K562 (cell line): Measurements from ENCODE around the gene CTPS1. TPM values are rescaled to one million over a fixed set of nuclear protein-coding genes. Genes with fewer than 3 reads are reported as not detected.

Experiments
- EP300 ChIP-seq: IDR thresholded peaks from 2 replicates; pipeline ENCODE4 v1.6.1; 2012; ENCODE audit warnings: low read length, improper control_type of control experiment
- LCOR ChIP-seq: sonication (generic); formaldehyde crosslinking; IDR thresholded peaks from 2 replicates; pipeline ENCODE4 v1.8.0; 2022; ENCODE audit warnings: mild to moderate bottlenecking, missing genetic modification reagents
- NR0B1 ChIP-seq: fragments of 450-650 bp; IDR thresholded peaks from one replicate; pipeline ENCODE4 v1.6.1; 2018; ENCODE audit warnings: mild to moderate bottlenecking, moderate library complexity; ENCODE audit not compliant: partially characterized antibody
- NR1H2 ChIP-seq: sonication (generic); formaldehyde crosslinking; IDR thresholded peaks from 2 replicates; pipeline ENCODE4 v1.4.0; 2020; ENCODE audit warnings: mild to moderate bottlenecking, missing genetic modification reagents
- POU5F1 ChIP-seq: fragments of 150-350 bp; IDR thresholded peaks from 2 replicates; pipeline ENCODE4 v1.6.1; 2014; ENCODE audit warnings: borderline replicate concordance, low read length, low read depth, mild to moderate bottlenecking; ENCODE audit not compliant: partially characterized antibody
- PPARD ChIP-seq: fragments of 250-450 bp; sonication (Bioruptor Pico); IDR thresholded peaks from 2 replicates; pipeline ENCODE4 v1.8.0; 2022; ENCODE audit warnings: inconsistent platforms, mild to moderate bottlenecking, moderate library complexity
- PREB ChIP-seq: sonication (generic); formaldehyde crosslinking; IDR thresholded peaks from 2 replicates; pipeline ENCODE4 v1.8.1; 2023; ENCODE audit warnings: mild to moderate bottlenecking, missing genetic modification reagents
- RBM25 ChIP-seq: fragments of 200-400 bp; formaldehyde crosslinking; IDR thresholded peaks from 2 replicates; pipeline ENCODE4 v1.6.1; 2018; ENCODE audit warnings: low read length, low read depth, moderate library complexity; ENCODE audit not compliant: severe bottlenecking
- RREB1 ChIP-seq: fragments of 250-450 bp; sonication (Bioruptor Pico); IDR thresholded peaks from 2 replicates; pipeline ENCODE4 v1.4.0; 2020
- SETDB1 ChIP-seq: IDR thresholded peaks from one replicate; pipeline ENCODE4 v1.6.1; 2012; ENCODE audit warnings: low read length, control low read depth, inconsistent platforms
- TEAD2 ChIP-seq: fragments of 450-650 bp; IDR thresholded peaks from 2 replicates; pipeline ENCODE4 v1.6.1; 2016; ENCODE audit warnings: missing genetic modification characterization, control low read depth, missing compliant biosample characterization
- TGIF2 ChIP-seq: sonication (generic); formaldehyde crosslinking; IDR thresholded peaks from 2 replicates; pipeline ENCODE4 v1.8.1; 2022; ENCODE audit warnings: mild to moderate bottlenecking, missing genetic modification reagents, moderate library complexity
- ZEB2 ChIP-seq: fragments of 450-650 bp; IDR thresholded peaks from 2 replicates; pipeline ENCODE4 v1.6.1; 2016
- ZNF197 ChIP-seq: fragments of 200-800 bp; sonication (Bioruptor generic); IDR thresholded peaks from 2 replicates; pipeline ENCODE4 v1.6.1; 2016; ENCODE audit warnings: low read depth, missing genetic modification characterization, missing compliant biosample characterization
- ZNF280A ChIP-seq: fragments of 450-650 bp; IDR thresholded peaks from 2 replicates; pipeline ENCODE4 v1.6.1; 2018; ENCODE audit warnings: mild to moderate bottlenecking, low read depth; ENCODE audit not compliant: partially characterized antibody
- ZNF764 ChIP-seq: fragments of 250-450 bp; sonication (Bioruptor Pico); IDR thresholded peaks from 2 replicates; pipeline ENCODE4 v1.4.0; 2020; ENCODE audit warnings: low read depth, mild to moderate bottlenecking, moderate library complexity
- ZNF766 ChIP-seq: fragments of 200-800 bp; sonication (Bioruptor generic); conservative IDR thresholded peaks from 2 replicates; pipeline ENCODE4 v1.6.1; 2016; ENCODE audit warnings: missing genetic modification characterization, missing compliant biosample characterization
- polyA plus RNA-seq, 8 experiments: library from polyadenylated mRNA; depleted of rRNA in 4 of 8; stranded (reverse) in 5 of 8; unstranded in 3 of 8; fragments of >200 nt; fragmentation: Nextera tagmentation in 2 of 8; fragmentation: Illumina TruSeq in 1 of 8; extraction: Ambion mirVana in 2 of 8; extraction: Trizol in 1 of 8; gene quantifications; 2 replicates each; pipeline versions ENCODE4 v1.2.1 to v1.2.3, GENCODE V29; 2011 to 2014; ENCODE audit warnings: inconsistent platforms in 1 of 8, missing spikeins in 1 of 8
- total RNA-seq, 7 experiments: library from RNA; depleted of rRNA in 6 of 7; stranded (reverse); fragments of >200 nt in 6 of 7; fragmentation: Illumina TruSeq in 2 of 7; extraction: Trizol in 2 of 7; gene quantifications; 2 replicates each; pipeline versions ENCODE4 v1.2.1 to v1.2.3, GENCODE V29; 2011 to 2021; ENCODE audit warnings: low replicate concordance in 1 of 7

CTPS1 gene
- total and polyA plus RNA-seq, 9 of the 15 experiments (the other 6 are each of a cell fraction or from before 2014, with no cell fraction given) = 44.4 to 164 (median 87.7) TPM

GRCh38 chr1:40939320-40940059 lies 40.0 kb upstream of the CTPS1 start (continued):
- TF ChIP-seq PREB (CRISPR knock-in tag) = no peak
- TF ChIP-seq TEAD2 (tag) = no peak
- no peak for TF ChIP-seq ZNF280A
- peak; percentile 89 for TF ChIP-seq EP300
- no peak for TF ChIP-seq POU5F1
- TF ChIP-seq ZNF197 = no peak
- no peak for TF ChIP-seq LCOR (CRISPR knock-in tag)
- no peak for TF ChIP-seq TGIF2 (CRISPR knock-in tag)
- TF ChIP-seq PPARD (CRISPR knock-in tag) = no peak
- no peak for TF ChIP-seq SETDB1
- 0 out of 2 replicates have a peak, but pooled peaks have one; percentile 36 for TF ChIP-seq ZEB2
- no peak for TF ChIP-seq NR0B1
- TF ChIP-seq NR1H2 (CRISPR knock-in tag) = 0 out of 2 replicates have a peak, but pooled peaks have one; percentile 23
- no peak for TF ChIP-seq RBM25
- TF ChIP-seq RREB1 (CRISPR knock-in tag) = no peak
- TF ChIP-seq ZNF764 (CRISPR knock-in tag) = no peak
- no peak for TF ChIP-seq ZNF766 (CRISPR knock-in tag)
